Renal cortex interstitium (tissue), 15 donors: ENCODE results near the gene CA10. TPM values are rescaled to one million over a fixed set of nuclear protein-coding genes. Genes with fewer than 3 reads are reported as not detected.

Experiments used
- DNase-seq, 11 donors: peaks; one replicate each; pipeline ENCODE4 v3.0.0-alpha.2; 2013; ENCODE audit warnings: low read depth in 9 of 11, low spot score in 4 of 11; ENCODE audit errors: extremely low read depth in 1 of 11
- long read RNA-seq, 16 experiments: transcript quantifications; one replicate each; lab custom pipeline, GENCODE V29; 2026
- polyA plus RNA-seq, 3 donors: library from polyadenylated mRNA; unstranded; fragments of 120-200 nt; gene quantifications; one replicate each; pipeline ENCODE4 v1.2.1, GENCODE V29; 2013; ENCODE audit not compliant: insufficient read length in 3 of 3

Gene CA10
- polyA plus RNA-seq, result 10 to 100 TPM; 10.3 to 21.0 (median 10.4) TPM
- long read RNA-seq, donor 1, partial matches to known transcripts, result 5 of 7 reads
- long read RNA-seq, donor 1, other reads (novel, unspliced or antisense), result 0 of 7 reads
- long read RNA-seq, donor 2, partial matches to known transcripts, result 0 of 3 reads
- long read RNA-seq, donor 2, other reads (novel, unspliced or antisense), result 0 of 3 reads
- long read RNA-seq, donor 3, transcript CA10-203 (9 exons, 3,189 nt), result major isoform, 5 of 5 reads
- long read RNA-seq, donor 3, partial matches to known transcripts, result 0 of 5 reads
- long read RNA-seq, donor 3, other reads (novel, unspliced or antisense), result 0 of 5 reads
- long read RNA-seq, donor 4, partial matches to known transcripts, result 0 of 4 reads
- long read RNA-seq, donor 4, other reads (novel, unspliced or antisense), result 0 of 4 reads
- long read RNA-seq, donor 5, result 0 reads
- long read RNA-seq, donor 6, partial matches to known transcripts, result 0 of 1 reads
- long read RNA-seq, donor 6, other reads (novel, unspliced or antisense), result 0 of 1 reads
- long read RNA-seq, donor 7, partial matches to known transcripts, result 0 of 2 reads
- long read RNA-seq, donor 7, other reads (novel, unspliced or antisense), result 0 of 2 reads
- long read RNA-seq, donor 8, result 0 reads
- long read RNA-seq, donor 9, partial matches to known transcripts, result 0 of 2 reads
- long read RNA-seq, donor 9, other reads (novel, unspliced or antisense), result 0 of 2 reads
- long read RNA-seq, donor 10, partial matches to known transcripts, result 0 of 2 reads
- long read RNA-seq, donor 10, other reads (novel, unspliced or antisense), result 0 of 2 reads
- long read RNA-seq, donor 11, partial matches to known transcripts, result 0 of 1 reads
- long read RNA-seq, donor 11, other reads (novel, unspliced or antisense), result 0 of 1 reads
- long read RNA-seq, donor 12, partial matches to known transcripts, result 0 of 3 reads
- long read RNA-seq, donor 12, other reads (novel, unspliced or antisense), result 0 of 3 reads
- long read RNA-seq, donor 13, result 0 reads
- long read RNA-seq, donor 14, partial matches to known transcripts, result 0 of 2 reads
- long read RNA-seq, donor 14, other reads (novel, unspliced or antisense), result 0 of 2 reads
- long read RNA-seq, donor 15, partial matches to known transcripts, result 0 of 1 reads
- long read RNA-seq, donor 15, other reads (novel, unspliced or antisense), result 0 of 1 reads
- long read RNA-seq, donor 16, transcript CA10-203 (9 exons, 3,189 nt), result major isoform, 6 of 8 reads
- long read RNA-seq, donor 16, partial matches to known transcripts, result 0 of 8 reads
- long read RNA-seq, donor 16, other reads (novel, unspliced or antisense), result 0 of 8 reads

- DNase-seq, result no peak
Observed at GRCh38 chr17:52158450-52159042, at the start of gene CA10. Gene CA10, minus strand, starts transcription at chr17:52158714.

GRCh38 chr17:52207796-52208195 lies 49.3 kb upstream of the CA10 start:
- DNase-seq, result no peak

- DNase-seq, result no peak
Observed at GRCh38 chr17:52202520-52203080, 44.1 kb upstream of the CA10 start.

- DNase-seq, result no peak
Observed at GRCh38 chr17:52201767-52202519, 43.4 kb upstream of the CA10 start.

GRCh38 chr17:52191491-52191890 lies 33.0 kb upstream of the CA10 start:
- no peak for DNase-seq

GRCh38 chr17:52181782-52182181 lies 23.3 kb upstream of the CA10 start:
- no peak for DNase-seq

GRCh38 chr17:52178012-52178411 lies 19.5 kb upstream of the CA10 start:
- no peak for DNase-seq

- DNase-seq, result no peak
Observed at GRCh38 chr17:52170963-52171572, 12.6 kb upstream of the CA10 start.

- DNase-seq, result no peak
Observed at GRCh38 chr17:52160136-52160567, 1.6 kb upstream of the CA10 start.

GRCh38 chr17:52159246-52160135 lies 977 bp upstream of the CA10 start:
- DNase-seq, result no peak

- DNase-seq, result no peak
Observed at GRCh38 chr17:52157603-52158449, 688 bp downstream of the CA10 start.

- no peak for DNase-seq
Observed at GRCh38 chr17:52156576-52157570, 1.6 kb downstream of the CA10 start.

GRCh38 chr17:52155301-52155700 lies 3.2 kb downstream of the CA10 start:
- DNase-seq, result no peak

- DNase-seq, result no peak
Observed at GRCh38 chr17:52154466-52154865, 4.0 kb downstream of the CA10 start.
